ENCODE measurements around the gene DDAH2.
A peak's percentile ranks its signal among the peaks of the same experiment; 100 is the strongest.
"Not testable (repeated sequence)": the region's sequence is repeated elsewhere in the genome, so short reads cannot be mapped to it uniquely, and the experiment has no call there.

The DDAH2 gene

GRCh38 chr6:31712296-31712695 is 16.8 kb downstream of the DDAH2 start:
- peak; percentile 85 for DNase-seq

- DNase-seq, result peak; percentile 95
Measured at GRCh38 chr6:31711233-31711632, 17.9 kb downstream of the DDAH2 start.

DNA sequence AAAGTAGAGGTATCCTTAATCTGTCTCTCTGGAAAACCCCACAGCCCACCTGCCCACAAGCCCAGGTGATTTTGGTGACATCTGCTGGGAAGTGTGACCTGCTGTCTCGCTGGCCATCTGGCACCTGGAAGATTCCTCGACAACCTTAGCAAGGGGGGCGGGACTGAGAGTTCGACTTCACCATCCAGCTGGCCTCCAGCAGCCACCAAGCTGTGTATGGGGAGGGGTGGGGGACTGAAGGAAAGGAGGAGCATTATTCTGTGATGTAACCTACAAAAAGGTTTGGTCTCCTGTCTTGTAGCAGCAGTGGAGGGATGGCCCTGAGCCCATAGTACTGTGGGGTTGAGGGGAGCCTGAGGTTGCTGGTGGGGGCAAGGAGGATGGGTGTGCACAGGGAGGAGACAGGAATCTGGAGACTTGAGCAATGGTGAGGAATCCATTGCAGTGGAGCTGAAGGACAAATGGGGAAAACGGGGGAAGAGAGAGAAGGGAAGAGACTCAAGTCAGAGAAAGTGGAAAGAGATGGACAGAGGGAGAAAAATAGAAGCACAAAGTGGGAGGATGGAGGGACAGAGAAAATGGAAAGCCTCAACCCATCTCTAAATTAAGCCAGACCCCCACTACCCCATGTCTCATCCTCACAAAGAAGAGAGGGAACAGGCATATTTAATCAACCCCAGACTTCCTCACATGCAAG is 18.4 kb downstream of the DDAH2 start:
- DNase-seq, result peak; percentile 61

DNA sequence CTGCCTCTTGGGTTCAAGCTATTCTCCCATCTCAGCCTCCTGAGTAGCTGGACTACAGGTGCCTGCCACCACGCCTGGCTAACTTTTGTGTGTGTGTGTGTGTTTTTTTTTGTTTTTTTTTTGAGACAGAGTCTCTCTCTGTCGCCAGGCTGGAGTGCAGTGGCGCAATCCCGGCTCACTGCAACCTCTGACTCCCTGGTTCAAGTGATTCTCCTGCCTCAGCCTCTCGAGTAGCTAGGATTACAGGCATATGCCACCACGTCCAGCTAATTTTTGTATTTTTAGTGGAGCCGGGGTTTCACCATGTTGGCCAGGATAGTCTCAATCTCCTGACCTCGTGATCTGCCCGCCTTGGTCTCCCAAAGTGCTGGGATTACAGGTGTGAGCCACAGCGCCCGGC is 19.9 kb downstream of the DDAH2 start:
- not testable (repeated sequence) for DNase-seq

GRCh38 chr6:31708224-31708623 is 20.9 kb downstream of the DDAH2 start:
- DNase-seq, result no peak

DNA sequence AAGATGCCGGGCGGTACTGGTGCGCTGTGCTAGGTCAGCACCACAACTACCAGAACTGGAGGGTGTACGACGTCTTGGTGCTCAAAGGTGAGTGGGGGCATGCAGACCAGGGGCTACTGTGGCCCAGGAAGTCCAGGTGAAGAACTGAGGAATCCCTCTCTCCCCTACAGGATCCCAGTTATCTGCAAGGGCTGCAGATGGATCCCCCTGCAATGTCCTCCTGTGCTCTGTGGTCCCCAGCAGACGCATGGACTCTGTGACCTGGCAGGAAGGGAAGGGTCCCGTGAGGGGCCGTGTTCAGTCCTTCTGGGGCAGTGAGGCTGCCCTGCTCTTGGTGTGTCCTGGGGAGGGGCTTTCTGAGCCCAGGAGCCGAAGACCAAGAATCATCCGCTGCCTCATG is 21.4 kb downstream of the DDAH2 start:
- DNase-seq, result no peak

DNA sequence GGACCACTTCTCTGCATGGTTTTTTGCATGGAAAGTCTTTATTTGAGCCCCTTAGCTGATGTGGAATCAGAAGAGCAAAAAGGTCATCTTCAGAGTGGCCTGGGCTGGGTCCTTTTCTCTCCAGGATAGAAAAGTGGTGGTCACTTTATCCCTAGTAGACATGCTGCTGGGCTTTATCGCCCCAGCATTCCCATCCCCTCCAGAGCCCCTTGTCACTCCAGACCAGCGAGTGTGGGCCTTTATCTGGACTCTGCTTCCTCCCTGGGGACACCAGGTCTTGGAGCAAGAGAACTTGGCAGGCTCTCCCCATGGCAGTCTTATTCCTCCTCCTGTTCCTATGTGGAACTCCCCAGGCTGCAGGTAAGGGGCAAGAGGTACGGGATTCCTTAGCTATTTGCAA is 22.5 kb downstream of the DDAH2 start, which contains the start of gene LY6G6F:
Gene LY6G6F, plus strand, starts transcription at position 268 of the 400 bp plus-strand sequence. Its CDS starts 41 bp downstream, at position 309.
- no peak for DNase-seq

DNA sequence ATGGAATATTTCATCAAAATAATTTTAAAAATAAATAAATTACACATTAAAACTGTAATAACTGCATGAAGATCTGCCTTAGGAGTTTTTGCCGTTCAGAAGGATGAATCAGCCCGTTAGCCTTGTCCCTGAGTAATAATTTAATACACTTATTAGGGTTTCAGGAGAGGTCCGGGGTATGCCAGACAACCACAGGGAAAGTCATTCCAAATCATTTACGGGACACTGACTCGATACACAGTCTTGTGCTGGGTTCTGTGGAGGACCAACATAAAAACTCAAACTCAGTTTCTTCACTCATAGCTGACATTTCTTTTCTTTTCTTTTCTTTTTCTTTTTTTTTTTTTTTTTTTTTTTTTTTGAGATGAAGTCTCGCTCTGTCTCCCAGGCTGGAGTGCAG is 23.2 kb downstream of the DDAH2 start:
- no peak for DNase-seq

- DNase-seq, result peak; percentile 100
Measured at GRCh38 chr6:31702819-31703716, 26.0 kb downstream of the DDAH2 start, which contains the start of gene ABHD16A. ABHD16A (minus strand) TSS chr6:31703324; CDS start chr6:31703281, 43 bp downstream.

DNA sequence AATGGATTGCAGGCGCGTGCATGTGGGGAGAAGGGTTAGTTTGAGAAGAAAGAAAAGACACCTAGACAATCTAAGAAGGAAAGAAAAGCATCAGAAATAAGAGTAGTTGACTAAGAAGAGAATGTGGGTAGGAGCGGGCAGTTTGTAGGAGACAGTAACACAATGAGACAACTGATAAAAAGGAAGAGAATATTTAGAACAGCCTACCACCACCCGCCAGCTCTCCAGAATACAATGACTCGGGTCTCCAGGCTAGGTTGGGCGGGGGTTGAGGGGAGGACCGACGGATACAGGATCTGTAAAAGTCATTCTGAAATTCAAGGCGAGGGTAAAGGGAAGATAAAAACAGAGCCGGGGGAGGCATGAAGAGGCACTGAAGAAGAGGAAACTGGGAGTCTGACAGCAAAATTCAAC is 26.7 kb downstream of the DDAH2 start:
- DNase-seq, result peak; percentile 62

DNA sequence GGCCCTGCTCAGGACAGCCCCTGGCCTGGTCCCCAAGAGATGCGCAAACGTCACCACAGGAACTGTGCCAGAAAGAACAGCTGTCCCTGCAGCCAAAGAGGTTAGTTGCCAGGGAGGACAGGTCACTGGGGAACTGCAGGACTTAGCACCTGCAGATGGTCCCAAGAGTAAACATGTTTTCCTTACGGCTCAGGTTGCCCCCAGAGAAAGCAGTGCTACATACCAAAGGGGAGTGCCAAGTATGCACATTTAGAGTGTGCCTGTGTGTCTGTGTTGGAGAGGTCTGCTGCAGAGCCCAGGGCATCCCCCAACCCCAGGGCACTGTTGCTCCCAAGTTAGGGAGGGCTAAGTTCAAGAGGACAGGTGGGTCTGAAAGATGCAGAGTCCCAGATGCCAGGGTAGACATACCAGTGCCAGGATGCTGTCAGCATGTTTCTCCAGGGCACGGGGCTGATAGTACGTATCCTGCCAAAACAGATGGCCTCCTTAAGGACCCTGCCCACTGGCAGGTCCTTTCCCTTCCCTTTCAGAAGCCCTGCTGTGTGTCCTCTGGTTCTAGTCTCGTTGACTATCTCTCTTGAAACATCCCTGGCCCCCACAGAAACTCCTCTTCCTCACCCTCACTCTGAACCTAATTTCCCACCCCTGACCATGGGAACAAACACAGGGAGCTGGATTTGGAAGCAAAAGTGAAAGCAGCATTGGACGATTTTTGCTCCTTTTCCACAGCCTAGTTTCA is 27.3 kb downstream of the DDAH2 start:
- peak; percentile 51 for DNase-seq

DNA sequence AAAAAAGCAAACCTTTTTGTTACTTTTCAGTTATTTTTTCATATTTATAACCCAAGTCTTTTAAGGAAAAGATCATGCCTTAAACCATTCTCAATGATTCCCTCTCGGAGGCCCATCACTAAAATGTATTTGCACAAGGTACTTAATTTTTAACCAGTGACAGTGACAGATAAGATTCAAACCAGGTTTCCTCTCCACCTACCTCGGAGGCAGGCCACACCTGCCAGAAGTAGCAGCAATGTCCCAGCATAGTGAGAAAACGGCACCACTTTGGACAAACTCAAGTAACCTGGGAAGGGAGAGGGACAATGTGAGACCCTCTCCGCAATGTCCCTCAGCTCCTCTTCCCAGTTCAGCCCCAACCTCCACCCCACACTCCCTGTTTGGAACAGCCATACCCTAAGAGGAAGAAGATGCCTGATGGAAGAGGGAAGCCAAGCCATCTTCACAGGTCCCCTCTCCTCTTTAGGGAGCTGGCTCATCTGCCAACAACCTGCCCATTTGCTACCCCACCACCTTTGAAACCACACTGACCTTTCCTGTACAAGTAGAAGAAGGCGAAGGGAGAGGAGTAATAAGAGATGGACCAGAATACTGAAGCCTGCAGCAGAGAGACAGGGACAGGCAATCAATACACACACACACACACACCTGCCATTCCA is 28.2 kb downstream of the DDAH2 start:
- no peak for DNase-seq

DNA sequence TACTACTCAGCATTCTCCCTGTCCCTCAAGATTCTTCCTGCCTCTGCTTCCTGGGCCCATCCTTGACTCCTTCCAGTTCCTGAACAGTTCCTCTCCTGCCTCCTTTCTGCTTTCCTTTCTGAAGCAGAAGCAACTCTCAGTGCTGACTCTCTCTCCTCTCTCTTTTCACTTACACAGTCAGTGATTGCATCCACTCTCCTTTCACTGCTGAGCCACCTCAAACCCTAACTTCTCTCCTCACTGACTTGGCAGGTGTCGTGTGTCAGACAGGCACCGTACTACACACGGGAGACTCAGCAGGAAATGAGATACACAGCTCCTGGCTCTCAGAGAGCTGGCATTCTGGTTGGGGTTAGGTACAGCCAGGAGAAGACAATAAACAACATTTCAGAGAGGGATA is 31.5 kb downstream of the DDAH2 start:
- DNase-seq, result no peak

DNA sequence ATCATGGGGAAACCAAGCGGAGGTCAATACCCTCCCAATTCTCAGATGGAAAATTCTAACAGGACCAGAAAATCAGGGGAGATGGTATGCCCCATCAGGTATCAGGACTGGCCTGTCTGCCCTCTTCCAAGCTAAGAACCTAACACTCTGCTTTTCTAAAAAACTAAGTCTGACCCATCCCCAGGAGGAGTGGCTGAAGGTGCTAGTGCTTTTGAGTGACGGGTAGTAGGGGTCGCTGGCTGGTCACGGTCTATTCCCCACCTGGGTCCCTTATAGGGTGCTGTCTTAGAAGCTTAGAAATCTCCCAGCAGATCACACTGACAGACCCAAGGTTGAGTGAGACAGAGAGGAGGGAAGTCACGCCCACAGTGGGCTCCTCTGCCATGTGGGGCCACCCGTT is 35.6 kb downstream of the DDAH2 start:
- no peak for DNase-seq

DNA sequence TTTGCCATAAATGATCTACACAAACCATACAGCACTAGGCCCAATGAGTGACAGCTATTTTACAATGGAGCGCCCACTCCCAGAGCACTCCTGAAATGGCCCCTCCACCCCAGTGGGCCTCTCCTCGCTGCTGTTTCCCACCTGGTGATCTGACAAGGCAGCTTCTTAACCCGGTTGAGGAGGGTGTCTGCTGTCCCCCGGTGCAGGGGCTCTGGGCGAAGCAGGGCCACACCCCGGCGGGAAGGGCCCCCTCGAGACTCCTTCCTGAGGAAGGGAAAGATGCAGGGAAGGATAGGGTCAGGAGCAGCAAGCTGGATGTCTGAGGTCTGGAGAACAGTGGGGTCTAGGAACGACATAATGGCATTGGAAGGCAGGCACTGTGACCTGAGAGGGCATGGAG is 36.2 kb downstream of the DDAH2 start:
- DNase-seq, result no peak

DNA sequence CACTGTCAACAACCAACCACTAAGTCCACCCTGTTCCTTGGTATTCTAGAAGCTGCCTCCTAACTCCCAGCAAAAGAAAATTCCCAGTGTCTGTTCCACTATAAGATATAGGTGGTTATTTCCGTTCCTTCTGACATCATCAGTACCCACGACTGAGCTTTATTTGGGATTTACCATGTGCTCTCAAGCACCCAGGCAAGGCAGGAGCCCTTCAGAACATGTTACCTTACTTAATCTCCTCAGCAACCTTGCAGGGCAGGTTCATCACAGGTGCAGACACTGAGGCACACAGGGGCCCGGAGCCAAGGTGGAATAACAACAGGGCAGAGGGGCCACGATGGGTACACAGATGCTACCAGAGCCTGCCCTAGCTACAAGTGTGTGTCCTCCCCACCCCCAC is 36.7 kb downstream of the DDAH2 start:
- DNase-seq, result no peak

DNA sequence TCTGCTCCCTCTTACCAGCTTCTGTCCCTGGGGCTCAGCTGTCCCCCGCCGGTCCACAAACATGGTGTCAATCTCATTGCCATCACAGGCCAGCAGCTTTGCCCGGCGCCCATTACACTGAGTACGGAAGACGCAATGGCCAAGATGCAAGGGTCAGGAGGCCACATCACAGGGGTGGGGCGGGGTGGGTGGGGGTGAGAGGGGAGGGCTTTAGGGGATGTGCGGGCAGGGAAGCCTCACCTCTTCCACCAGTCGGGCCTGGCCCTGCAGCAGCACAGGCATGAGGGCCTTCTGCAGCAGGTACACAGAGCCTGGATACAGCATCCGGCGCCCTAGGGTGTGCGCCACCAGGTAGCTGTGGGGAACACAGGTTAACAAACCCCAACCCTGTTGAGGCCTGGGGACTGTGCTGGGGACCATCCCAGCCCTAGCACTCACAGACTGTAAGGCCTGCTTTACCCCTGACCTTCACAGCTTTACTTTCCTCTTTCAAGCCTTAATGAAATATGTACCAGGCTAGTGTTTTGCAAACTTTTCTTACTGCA is 37.5 kb downstream of the DDAH2 start:
- no peak for DNase-seq

DNA sequence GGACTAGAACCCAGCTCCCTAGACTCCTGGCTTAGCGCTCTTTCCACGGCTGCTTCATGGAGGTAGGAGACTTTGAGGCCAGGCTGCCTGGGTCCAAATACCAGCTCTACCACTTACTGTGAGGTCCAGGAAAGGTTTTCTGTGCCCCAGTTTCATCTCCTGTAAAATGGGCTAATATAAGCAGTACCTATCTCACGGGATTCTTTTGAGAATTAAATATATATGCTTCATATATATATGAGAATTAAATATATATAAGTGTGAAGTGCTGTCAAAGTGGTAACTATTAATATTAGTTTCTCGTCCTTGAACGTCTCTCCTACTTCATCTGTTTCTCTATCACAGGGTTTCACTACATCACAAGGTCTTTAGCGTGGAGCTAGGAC is 38.0 kb downstream of the DDAH2 start:
- DNase-seq, result no peak

- DNase-seq, result peak; percentile 71
Measured at GRCh38 chr6:31690231-31691077, 38.6 kb downstream of the DDAH2 start.

GRCh38 chr6:31689249-31690110 is 39.6 kb downstream of the DDAH2 start:
- DNase-seq, result peak; percentile 33

Data from hematopoietic multipotent progenitor cell treated with erythropoietin and hydrocortisone succinate and interleukin-3 and kit ligand, for 4 days (in vitro differentiated cells).